ENCODE results near the gene CALML4.

GRCh38 chr15:68217341-68217740 is 12.2 kb upstream of the CALML4 start:
- TF ChIP-seq CTCF (IDR thresholded peaks at IDR 0.05) (no peak), POLR2A (IDR thresholded peaks at IDR 0.05) (no peak)
